Esophagus squamous epithelium (tissue), 4 donors: ENCODE measurements around the gene CNTF.

Experiments used
- POLR2A ChIP-seq, 4 donors: fragments of 450-650 bp; IDR thresholded peaks; one replicate each; pipeline ENCODE4 v1.6.1; 2017; ENCODE audit warnings: antibody characterized with exemption in 4 of 4, mild to moderate bottlenecking in 4 of 4, moderate library complexity in 3 of 4
- TF ChIP-seq, protein P1 (sequence below), 6 experiments: fragments of 450-650 bp in 4 of 6; fragments of 200-600 bp in 2 of 6; sonication (generic) in 2 of 6; IDR thresholded peaks; one replicate each; pipeline ENCODE4 v1.5.1; 2016 to 2019; ENCODE audit warnings: antibody characterized with exemption in 6 of 6, mild to moderate bottlenecking in 4 of 6, moderate library complexity in 4 of 6

DNA sequence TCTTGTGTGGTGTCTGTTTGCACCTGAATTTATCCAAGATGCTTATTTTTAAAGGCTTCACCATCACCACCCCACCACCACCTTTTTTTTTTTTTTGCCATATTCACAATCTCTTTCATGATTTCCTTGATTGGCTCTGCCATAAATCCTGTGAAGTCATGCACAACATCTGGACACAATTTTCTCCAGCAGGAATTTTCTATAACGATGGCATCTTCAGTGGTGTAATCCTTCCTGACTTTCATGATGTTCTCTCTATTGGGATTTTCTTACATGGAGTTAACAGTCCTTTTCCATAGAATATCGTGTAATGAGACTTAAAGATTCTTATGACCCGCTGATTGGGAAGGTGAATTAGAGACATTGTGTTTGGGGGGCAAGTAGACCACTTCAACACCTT is 25.8 kb upstream of the CNTF start:
- TF ChIP-seq, protein P1, sequence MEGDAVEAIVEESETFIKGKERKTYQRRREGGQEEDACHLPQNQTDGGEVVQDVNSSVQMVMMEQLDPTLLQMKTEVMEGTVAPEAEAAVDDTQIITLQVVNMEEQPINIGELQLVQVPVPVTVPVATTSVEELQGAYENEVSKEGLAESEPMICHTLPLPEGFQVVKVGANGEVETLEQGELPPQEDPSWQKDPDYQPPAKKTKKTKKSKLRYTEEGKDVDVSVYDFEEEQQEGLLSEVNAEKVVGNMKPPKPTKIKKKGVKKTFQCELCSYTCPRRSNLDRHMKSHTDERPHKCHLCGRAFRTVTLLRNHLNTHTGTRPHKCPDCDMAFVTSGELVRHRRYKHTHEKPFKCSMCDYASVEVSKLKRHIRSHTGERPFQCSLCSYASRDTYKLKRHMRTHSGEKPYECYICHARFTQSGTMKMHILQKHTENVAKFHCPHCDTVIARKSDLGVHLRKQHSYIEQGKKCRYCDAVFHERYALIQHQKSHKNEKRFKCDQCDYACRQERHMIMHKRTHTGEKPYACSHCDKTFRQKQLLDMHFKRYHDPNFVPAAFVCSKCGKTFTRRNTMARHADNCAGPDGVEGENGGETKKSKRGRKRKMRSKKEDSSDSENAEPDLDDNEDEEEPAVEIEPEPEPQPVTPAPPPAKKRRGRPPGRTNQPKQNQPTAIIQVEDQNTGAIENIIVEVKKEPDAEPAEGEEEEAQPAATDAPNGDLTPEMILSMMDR (IDR thresholded peaks at IDR 0.05) = no peak
- TF ChIP-seq POLR2A (IDR thresholded peaks at IDR 0.05) = no peak
